HEK293 (cell line): ENCODE measurements around the gene DTWD2.
"Not testable (repeated sequence)": the region's sequence is repeated elsewhere in the genome, so short reads cannot be mapped to it uniquely, and the experiment has no call there.

Experiments
- CTCF ChIA-PET: fragments of 350-600 bp; formaldehyde crosslinking; extraction: SDS; loops from one replicate; lab custom pipeline; 2021; ENCODE audit warnings: antibody characterized with exemption; lab: Yijun Ruan, JAX
- POLR2A ChIA-PET: fragments of 300-600 bp; formaldehyde crosslinking; extraction: SDS; loops from one replicate; lab custom pipeline; 2020; ENCODE audit warnings: antibody characterized with exemption, inconsistent platforms; lab: Yijun Ruan, JAX
- H3K27ac ChIP-seq: fragments of 200-500 bp; sonication (Bioruptor generic); 2 replicates; pipeline ENCODE4 v1.5.1; 2014; ENCODE audit warnings: low read depth, low read length, control low read depth, inconsistent platforms; ENCODE audit errors: extremely low read depth
- H3K36me3 ChIP-seq, 2 experiments: fragments of 200-500 bp in 1 of 2; sonication (Bioruptor generic) in 1 of 2; 1 replicate in 1 of 2; 2 replicates in 1 of 2; pipeline ENCODE4 v1.5.1; 2014 to 2017; ENCODE audit warnings: inconsistent platforms in 2 of 2, low read length in 2 of 2; ENCODE audit not compliant: control insufficient read depth in 2 of 2, insufficient read depth in 1 of 2
- H3K4me1 ChIP-seq: fragments of 200-500 bp; sonication (Bioruptor generic); 2 replicates; pipeline ENCODE4 v1.5.1; 2014; ENCODE audit warnings: mild to moderate bottlenecking, low read length, inconsistent platforms; ENCODE audit not compliant: control insufficient read depth, insufficient read depth
- H3K4me3 ChIP-seq: 2 replicates; pipeline ENCODE4 v1.5.1; 2011; ENCODE audit warnings: low read depth, mild to moderate bottlenecking, control low read depth, low read length, moderate library complexity
- H3K9me3 ChIP-seq: fragments of 200-500 bp; sonication (Bioruptor generic); 2 replicates; pipeline ENCODE4 v1.5.1; 2014; ENCODE audit warnings: low read depth, low read length, inconsistent platforms; ENCODE audit not compliant: control insufficient read depth, insufficient read depth
- GLIS1 ChIP-seq: fragments of 450-650 bp; formaldehyde crosslinking; IDR thresholded peaks from 2 replicates; pipeline ENCODE4 v1.5.1; 2016; ENCODE audit warnings: missing biosample characterization, missing genetic modification characterization
- SCRT1 ChIP-seq: fragments of 450-650 bp; formaldehyde crosslinking; IDR thresholded peaks from 2 replicates; pipeline ENCODE4 v1.5.1; 2016; ENCODE audit warnings: missing biosample characterization, missing genetic modification characterization, borderline replicate concordance
- SP7 ChIP-seq: fragments of 450-650 bp; formaldehyde crosslinking; IDR thresholded peaks from 2 replicates; pipeline ENCODE4 v1.5.1; 2016; ENCODE audit warnings: missing biosample characterization, missing genetic modification characterization
- ZBTB17 ChIP-seq: fragments of 450-650 bp; formaldehyde crosslinking; IDR thresholded peaks from 2 replicates; pipeline ENCODE4 v1.5.1; 2016; ENCODE audit warnings: missing biosample characterization, missing genetic modification characterization
- ZNF274 ChIP-seq, 2 experiments: fragments of 200-500 bp in 1 of 2; fragments of 450-650 bp in 1 of 2; sonication (Bioruptor generic) in 1 of 2; formaldehyde crosslinking in 1 of 2; IDR thresholded peaks; 2 replicates each; pipeline versions ENCODE4 v1.5.1 to v1.6.1; 2014 to 2016; ENCODE audit warnings: borderline replicate concordance in 1 of 2, inconsistent platforms in 1 of 2, low read length in 1 of 2, missing biosample characterization in 1 of 2, missing genetic modification characterization in 1 of 2
- ZNF501 ChIP-seq: fragments of 450-650 bp; formaldehyde crosslinking; IDR thresholded peaks from 2 replicates; pipeline ENCODE4 v1.5.1; 2016; ENCODE audit warnings: missing biosample characterization, missing genetic modification characterization
- ZNF529 ChIP-seq: fragments of 450-650 bp; formaldehyde crosslinking; IDR thresholded peaks from 2 replicates; pipeline ENCODE4 v1.5.1; 2017; ENCODE audit warnings: missing genetic modification characterization, missing biosample characterization; ENCODE audit not compliant: insufficient replicate concordance
- ZNF530 ChIP-seq: fragments of 450-650 bp; formaldehyde crosslinking; IDR thresholded peaks from 2 replicates; pipeline ENCODE4 v1.5.1; 2016; ENCODE audit warnings: low read depth, missing biosample characterization, missing genetic modification characterization
- ZNF571 ChIP-seq: fragments of 450-650 bp; formaldehyde crosslinking; IDR thresholded peaks from 2 replicates; pipeline ENCODE4 v1.5.0; 2017; ENCODE audit warnings: missing biosample characterization, missing genetic modification characterization
- ZNF645 ChIP-seq: fragments of 450-650 bp; formaldehyde crosslinking; IDR thresholded peaks from 2 replicates; pipeline ENCODE4; 2016; ENCODE audit warnings: missing biosample characterization, missing genetic modification characterization
- ZNF791 ChIP-seq: fragments of 450-650 bp; formaldehyde crosslinking; IDR thresholded peaks from 2 replicates; pipeline ENCODE4 v1.5.1; 2016; ENCODE audit warnings: missing biosample characterization, missing genetic modification characterization
- ZNF792 ChIP-seq: fragments of 450-650 bp; formaldehyde crosslinking; IDR thresholded peaks from 2 replicates; pipeline ENCODE4 v1.5.1; 2016; ENCODE audit warnings: missing biosample characterization, missing genetic modification characterization
- ZNF837 ChIP-seq: fragments of 450-650 bp; formaldehyde crosslinking; IDR thresholded peaks from 2 replicates; pipeline ENCODE4 v1.5.1; 2016; ENCODE audit warnings: missing biosample characterization, missing genetic modification characterization
- ZSCAN30 ChIP-seq: fragments of 450-650 bp; IDR thresholded peaks from 2 replicates; pipeline ENCODE4 v1.5.1; 2018; ENCODE audit warnings: missing biosample characterization, mild to moderate bottlenecking, missing genetic modification characterization, moderate library complexity
- TF ChIP-seq, protein P1 (sequence below): fragments of 450-650 bp; formaldehyde crosslinking; IDR thresholded peaks from 2 replicates; pipeline ENCODE4 v1.5.1; 2016; ENCODE audit warnings: missing biosample characterization, missing genetic modification characterization

The DTWD2 gene

GRCh38 chr5:118952992-118953651, 35.2 kb downstream of the DTWD2 start (continued):
- no peak for TF ChIP-seq ZNF529

DNA sequence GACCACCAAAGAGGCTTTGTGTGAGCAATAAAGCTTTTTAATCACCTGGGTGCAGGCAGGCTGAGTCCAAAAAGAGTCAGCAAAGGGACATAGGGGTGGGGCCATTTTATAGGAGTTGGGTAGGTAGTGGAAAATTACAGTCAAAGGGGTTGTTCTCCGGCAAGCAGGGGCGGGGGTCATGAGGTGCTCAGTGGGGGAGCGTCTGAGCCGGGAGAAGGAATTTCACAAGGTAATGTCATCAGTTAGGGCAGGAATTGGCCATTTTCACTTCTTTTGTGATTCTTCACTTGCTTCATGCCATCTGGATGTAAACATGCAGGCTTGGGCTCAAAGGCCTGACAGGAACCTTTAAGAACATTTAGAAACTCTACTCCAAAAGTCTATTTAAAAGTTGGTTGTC, 36.0 kb downstream of the DTWD2 start:
- H3K4me3 ChIP-seq, POLR2A ChIA-PET, H3K9me3 ChIP-seq, CTCF ChIA-PET, H3K36me3 ChIP-seq, H3K4me1 ChIP-seq, H3K27ac ChIP-seq: not testable (repeated sequence)
- TF ChIP-seq GLIS1 (tag by site-specific recombination), result peak; percentile 28; the same call in 1 of the 2 replicates

GRCh38 chr5:118950354-118950753, 38.0 kb downstream of the DTWD2 start:
- H3K36me3 ChIP-seq, result not testable (repeated sequence)

DNA sequence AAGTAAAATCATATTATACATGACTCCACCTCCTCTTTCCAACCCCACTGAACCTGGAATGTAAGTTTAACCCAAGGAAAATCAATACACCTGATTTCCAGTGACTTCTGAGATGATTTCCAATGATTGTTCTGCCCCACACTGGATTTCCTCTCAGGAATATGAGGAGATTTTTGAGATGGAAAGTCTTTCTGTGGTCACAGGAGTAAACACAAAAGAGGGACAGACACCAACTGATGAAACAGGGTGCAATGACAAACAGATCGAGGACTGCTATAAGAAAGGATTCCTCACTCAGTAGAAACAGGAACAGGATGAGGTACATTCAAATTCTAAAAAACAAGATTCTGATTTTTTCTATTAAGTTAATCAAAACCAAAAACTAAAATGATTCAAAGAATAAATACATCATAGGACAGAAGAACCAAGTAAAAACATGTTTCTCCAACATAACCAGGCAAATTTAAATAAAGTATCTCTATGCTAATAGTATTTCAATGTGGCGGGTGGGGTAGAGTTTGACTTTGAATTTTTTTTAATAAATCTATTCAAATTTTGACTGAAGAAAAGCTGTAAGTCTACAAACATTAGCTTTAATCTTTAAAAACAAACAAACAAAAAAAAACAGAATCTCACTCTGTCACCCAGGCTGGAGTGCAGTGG, 42.1 kb downstream of the DTWD2 start:
- ChIA-PET POLR2A (no interaction called here), CTCF (interaction anchor here (2.2 kb wide), 1 partner anchor 9 kb away, joined by 9 read pairs; no protein-coding TSS in a partner anchor)
- H3K4me3 ChIP-seq, result no peak overlapping the region
- H3K9me3 ChIP-seq, result no peaks in the 10 kb centered on the region
- H3K4me1 ChIP-seq, result no peaks in the 10 kb centered on the region
- H3K36me3 ChIP-seq, result no peaks in the 10 kb centered on the region
- TF ChIP-seq ZBTB17 (tag by site-specific recombination) (0 out of 2 replicates have a peak, but pooled peaks have one; percentile 27), ZNF837 (tag by site-specific recombination) (no peak), ZNF792 (tag by site-specific recombination) (no peak), ZSCAN30 (tag by site-specific recombination) (no peak), ZNF571 (tag by site-specific recombination) (no peak)
- TF ChIP-seq, protein P1, sequence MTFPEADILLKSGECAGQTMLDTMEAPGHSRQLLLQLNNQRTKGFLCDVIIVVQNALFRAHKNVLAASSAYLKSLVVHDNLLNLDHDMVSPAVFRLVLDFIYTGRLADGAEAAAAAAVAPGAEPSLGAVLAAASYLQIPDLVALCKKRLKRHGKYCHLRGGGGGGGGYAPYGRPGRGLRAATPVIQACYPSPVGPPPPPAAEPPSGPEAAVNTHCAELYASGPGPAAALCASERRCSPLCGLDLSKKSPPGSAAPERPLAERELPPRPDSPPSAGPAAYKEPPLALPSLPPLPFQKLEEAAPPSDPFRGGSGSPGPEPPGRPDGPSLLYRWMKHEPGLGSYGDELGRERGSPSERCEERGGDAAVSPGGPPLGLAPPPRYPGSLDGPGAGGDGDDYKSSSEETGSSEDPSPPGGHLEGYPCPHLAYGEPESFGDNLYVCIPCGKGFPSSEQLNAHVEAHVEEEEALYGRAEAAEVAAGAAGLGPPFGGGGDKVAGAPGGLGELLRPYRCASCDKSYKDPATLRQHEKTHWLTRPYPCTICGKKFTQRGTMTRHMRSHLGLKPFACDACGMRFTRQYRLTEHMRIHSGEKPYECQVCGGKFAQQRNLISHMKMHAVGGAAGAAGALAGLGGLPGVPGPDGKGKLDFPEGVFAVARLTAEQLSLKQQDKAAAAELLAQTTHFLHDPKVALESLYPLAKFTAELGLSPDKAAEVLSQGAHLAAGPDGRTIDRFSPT, result no peak
- no peak overlapping the region for H3K27ac ChIP-seq

More at GRCh38 chr5:118950354-118950753, 38.0 kb downstream of the DTWD2 start:
- H3K4me1 ChIP-seq, POLR2A ChIA-PET, H3K9me3 ChIP-seq, CTCF ChIA-PET, H3K4me3 ChIP-seq, H3K27ac ChIP-seq: not testable (repeated sequence)

DNA sequence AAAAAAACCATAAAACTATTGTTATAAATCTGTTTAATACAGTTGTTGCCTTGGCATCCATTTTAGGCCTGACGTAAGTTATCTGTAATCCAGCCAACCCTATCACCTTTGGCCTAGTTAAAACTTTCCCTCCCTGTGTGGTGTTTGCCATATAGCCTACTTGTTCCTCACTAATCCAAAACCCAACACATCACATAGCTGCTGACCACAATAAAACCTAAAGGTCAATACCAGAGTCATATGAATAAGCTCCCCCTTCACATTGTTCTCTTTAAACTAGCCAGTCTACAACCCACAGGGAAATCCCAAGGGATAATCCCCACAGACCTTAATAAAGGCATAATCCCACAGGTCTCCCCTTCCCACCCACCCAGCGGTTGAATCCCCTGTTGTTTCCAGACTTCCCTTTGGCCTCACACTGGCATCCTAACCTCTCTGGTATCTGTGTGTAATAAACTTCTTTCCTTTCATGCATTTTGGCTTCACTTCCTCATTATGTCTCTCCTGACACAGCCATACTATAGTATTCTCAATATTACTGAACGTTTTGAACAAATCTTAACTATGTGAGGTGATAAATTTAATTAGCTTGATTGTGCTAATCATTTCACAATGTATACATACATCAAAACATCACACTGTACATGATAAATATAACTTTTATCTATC, 50.8 kb downstream of the DTWD2 start:
- TF ChIP-seq ZNF530 (tag by site-specific recombination) (no peak), SCRT1 (no peak), ZNF501 (tag by site-specific recombination) (no peak), ZNF645 (tag by site-specific recombination) (no peak), ZNF274 (IDR thresholded peaks at IDR 0.05; ENCODE audit: low read length) (no peak), ZNF274 (tag by site-specific recombination; IDR thresholded peaks at IDR 0.05; ENCODE audit: borderline replicate concordance) (no peak), ZNF791 (tag by site-specific recombination) (no peak), SP7 (tag by site-specific recombination) (no peak)
- POLR2A ChIA-PET, result no interaction called here

More for the DNA sequence above, 50.8 kb downstream of the DTWD2 start:
- Histone ChIP-seq H3K36me3 (no peaks in the 10 kb centered on the region), H3K4me3 (no peak overlapping the region), H3K4me1 (no peaks in the 10 kb centered on the region), H3K27ac (no peak overlapping the region), H3K9me3 (no peaks in the 10 kb centered on the region)
- CTCF ChIA-PET, result no interaction called here
